WERI-Rb-1 (cell line): Measurements from ENCODE around the gene C14orf180.
A peak's percentile ranks its signal among the peaks of the same experiment; 100 is the strongest.

Experiments
- DNase-seq: peaks from one replicate; pipeline ENCODE4 v3.0.0-alpha.2; 2020
- H3K27ac ChIP-seq: fragments of 250-450 bp; sonication (Bioruptor Pico); 2 replicates; pipeline ENCODE4 v1.5.1; 2020; ENCODE audit warnings: mild to moderate bottlenecking, moderate library complexity
- H3K27me3 ChIP-seq: fragments of 250-450 bp; sonication (Bioruptor Pico); 2 replicates; pipeline ENCODE4 v1.5.1; 2021; ENCODE audit warnings: mild to moderate bottlenecking, low read depth, moderate library complexity; ENCODE audit not compliant: insufficient read depth, severe bottlenecking
- H3K36me3 ChIP-seq: fragments of 250-450 bp; sonication (Bioruptor Pico); 2 replicates; pipeline ENCODE4 v1.5.1; 2020; ENCODE audit warnings: mild to moderate bottlenecking, moderate library complexity
- H3K4me3 ChIP-seq: 2 replicates; pipeline ENCODE4 v1.5.1; 2011; ENCODE audit warnings: low read depth, mild to moderate bottlenecking, control low read depth, low read length
- H3K9me3 ChIP-seq: fragments of 250-450 bp; sonication (Bioruptor Pico); 2 replicates; pipeline ENCODE4 v1.5.1; 2021; ENCODE audit warnings: mild to moderate bottlenecking, moderate library complexity; ENCODE audit not compliant: severe bottlenecking
- CTCF ChIP-seq: IDR thresholded peaks from 2 replicates; pipeline ENCODE4 v1.5.1; 2011; ENCODE audit warnings: low read depth, mild to moderate bottlenecking, control low read depth, inconsistent platforms, low read length

Gene C14orf180

DNA sequence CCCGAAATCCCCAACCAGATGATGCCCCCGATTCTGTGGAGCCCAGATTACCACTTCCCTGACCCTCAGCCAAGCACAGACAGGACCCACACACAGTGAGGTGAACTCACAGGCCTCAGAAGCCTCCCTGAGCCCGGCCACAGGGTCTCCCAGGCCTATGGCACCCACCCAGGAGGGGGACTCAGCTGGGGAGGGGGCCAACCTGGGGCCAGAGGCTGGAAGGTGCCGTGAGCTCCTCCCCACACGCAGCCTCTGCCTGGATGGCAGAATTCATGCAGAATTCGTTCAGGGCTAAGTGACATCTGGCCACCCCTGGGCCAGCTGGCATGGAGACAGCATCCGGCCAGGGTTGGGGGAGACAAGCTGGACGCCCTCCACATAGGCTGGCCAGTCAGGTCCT lies 13.2 kb downstream of the C14orf180 start:
- Histone ChIP-seq H3K4me3 (no peak overlapping the region), H3K27ac (no peak overlapping the region), H3K36me3 (no peaks in the 10 kb centered on the region), H3K27me3 (no peaks in the 10 kb centered on the region), H3K9me3 (no peaks in the 10 kb centered on the region)
- TF ChIP-seq CTCF: no peak
- no peak for DNase-seq

GRCh38 chr14:104593241-104593701 lies 13.7 kb downstream of the C14orf180 start:
- DNase-seq: no peak
- no peaks in the 10 kb centered on the region for H3K27me3 ChIP-seq
- TF ChIP-seq CTCF: peak; percentile 15; the same call in 1 of the 2 replicates
- no peak overlapping the region for H3K27ac ChIP-seq
- H3K4me3 ChIP-seq: no peak overlapping the region
- no peaks in the 10 kb centered on the region for H3K36me3 ChIP-seq
- no peaks in the 10 kb centered on the region for H3K9me3 ChIP-seq

GRCh38 chr14:104593710-104594136 lies 14.2 kb downstream of the C14orf180 start:
- no peak overlapping the region for H3K4me3 ChIP-seq
- no peak for TF ChIP-seq CTCF
- no peaks in the 10 kb centered on the region for H3K36me3 ChIP-seq
- no peaks in the 10 kb centered on the region for H3K9me3 ChIP-seq
- DNase-seq: no peak
- no peak overlapping the region for H3K27ac ChIP-seq
- H3K27me3 ChIP-seq: no peaks in the 10 kb centered on the region

GRCh38 chr14:104594310-104595046 lies 14.9 kb downstream of the C14orf180 start:
- no peak overlapping the region for H3K4me3 ChIP-seq
- TF ChIP-seq CTCF: no peak
- H3K9me3 ChIP-seq: no peaks in the 10 kb centered on the region
- no peaks in the 10 kb centered on the region for H3K27me3 ChIP-seq
- no peaks in the 10 kb centered on the region; the same call in 1 of the 2 replicates for H3K36me3 ChIP-seq
- no peak overlapping the region for H3K27ac ChIP-seq
- no peak for DNase-seq

DNA sequence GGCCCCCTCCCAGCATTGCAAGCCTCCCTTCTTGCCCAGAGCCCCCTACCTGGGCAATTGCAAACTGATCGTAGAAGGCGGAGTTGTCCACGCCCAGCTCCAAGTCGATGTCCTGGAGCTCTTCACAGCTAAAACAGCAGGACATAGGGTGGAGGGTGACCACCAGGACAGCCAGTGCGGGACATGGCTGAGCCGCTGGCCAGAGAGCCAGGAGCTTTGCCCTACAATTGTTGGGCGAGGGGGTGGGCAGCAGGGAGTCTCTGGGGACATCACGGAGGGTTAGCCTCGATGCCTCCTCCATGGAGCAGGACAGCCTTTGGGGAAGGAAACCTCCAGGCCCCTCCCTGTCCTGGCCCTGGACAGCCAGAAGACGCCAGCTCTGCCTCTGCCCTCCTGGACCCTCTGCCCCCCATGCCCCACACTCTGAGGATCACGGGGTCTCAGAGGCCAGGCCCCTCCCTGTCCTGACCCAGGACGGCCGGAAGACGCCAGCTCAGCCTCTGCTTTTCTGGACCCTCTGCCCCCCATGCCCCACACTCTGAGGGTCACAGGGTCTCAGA lies 15.6 kb downstream of the C14orf180 start:
- Histone ChIP-seq H3K4me3 (no peak overlapping the region), H3K27ac (no peak overlapping the region), H3K27me3 (no peaks in the 10 kb centered on the region), H3K9me3 (no peaks in the 10 kb centered on the region), H3K36me3 (peaks cover 6% of the 10 kb centered on the region; the same call in 1 of the 2 replicates)
- no peak for DNase-seq
- no peak for TF ChIP-seq CTCF
